Transverse colon (tissue), 4 donors: ENCODE data around the gene RNF10. TPM values are rescaled to one million over a fixed set of nuclear protein-coding genes. Genes with fewer than 3 reads are reported as not detected.

ENCODE experiments used
- DNase-seq: peaks from one replicate; pipeline ENCODE4 v3.0.0-alpha.2; 2019
- H3K27ac ChIP-seq, 4 donors: fragments of 200-600 bp; sonication (generic); 2 replicates each; pipeline ENCODE4 v1.5.1; 2016 to 2018; ENCODE audit warnings: inconsistent platforms in 4 of 4
- H3K27me3 ChIP-seq: fragments of 200-600 bp; sonication (generic); 2 replicates; pipeline ENCODE4 v1.5.1; 2017; ENCODE audit warnings: inconsistent platforms
- H3K36me3 ChIP-seq, 4 donors: fragments of 200-600 bp; sonication (generic); 2 replicates each; pipeline ENCODE4 v1.5.1; 2017 to 2019; ENCODE audit warnings: inconsistent platforms in 4 of 4
- H3K4me1 ChIP-seq, 4 donors: fragments of 200-600 bp; sonication (generic); 2 replicates each; pipeline ENCODE4 v1.5.1; 2017 to 2020; ENCODE audit warnings: inconsistent platforms in 4 of 4
- H3K4me3 ChIP-seq, 4 donors: fragments of 200-600 bp; sonication (generic); 1 replicate in 1 of 4; 2 replicates in 3 of 4; pipeline versions ENCODE4 v1.5.1 to v1.6.1; 2017 to 2019; ENCODE audit warnings: inconsistent platforms in 4 of 4
- H3K9me3 ChIP-seq, 2 donors: fragments of 200-600 bp; sonication (generic); 2 replicates each; pipeline ENCODE4 v1.5.1; 2017 to 2019; ENCODE audit warnings: inconsistent platforms in 2 of 2
- EP300 ChIP-seq: sonication (generic); formaldehyde crosslinking; IDR thresholded peaks from one replicate; pipeline ENCODE4 v1.6.1; 2017; ENCODE audit warnings: antibody characterized with exemption, low read depth
- POLR2A ChIP-seq: fragments of 450-650 bp; IDR thresholded peaks from one replicate; pipeline ENCODE4 v1.6.1; 2016; ENCODE audit warnings: antibody characterized with exemption, mild to moderate bottlenecking, moderate library complexity
- POLR2AphosphoS5 ChIP-seq, 3 donors: sonication (generic); formaldehyde crosslinking; IDR thresholded peaks; one replicate each; pipeline ENCODE4 v1.6.1; 2016; ENCODE audit warnings: antibody characterized with exemption in 3 of 3
- WGBS, 2 donors: methylation state at CpG; one replicate each; pipeline ENCODE4 v1.1.5; 2018; ENCODE audit warnings: low coverage in 1 of 2; 5-methylcytosine and 5-hydroxymethylcytosine counted together
- in situ Hi-C, 4 donors: fragments of 200-750 bp; cut with MboI; loops; one replicate each; pipeline versions ENCODE4 v1.15.0 to v1.15.1; 2017; ENCODE audit warnings: low sequenced_read_pairs in 3 of 4, low pct_ligation_motif_present in 1 of 4, low pct_unique_long_range_greater_than_20kb in 1 of 4
- intact Hi-C: fragments of 100-400 bp; cut with DNase I; formaldehyde crosslinking; loops from one replicate; pipeline ENCODE4 v1.15.1; 2023; ENCODE audit warnings: low total_unique reads
- total RNA-seq, 4 donors: library from RNA; depleted of rRNA; stranded (reverse); fragments of >200 nt; gene quantifications; one replicate each; pipeline ENCODE4 v1.1.0, GENCODE V29; 2016
- TF ChIP-seq, protein P1 (sequence below), 5 experiments: fragments of 200-600 bp in 3 of 5; fragments of 450-650 bp in 2 of 5; sonication (generic) in 3 of 5; IDR thresholded peaks; 1 replicate in 2 of 5; 2 replicates in 3 of 5; pipeline ENCODE4 v1.5.1; 2016 to 2017; ENCODE audit warnings: antibody characterized with exemption in 5 of 5, inconsistent platforms in 3 of 5, mild to moderate bottlenecking in 2 of 5, moderate library complexity in 1 of 5

Gene RNF10
- total RNA-seq, 4 donors from 2014 or later, result 204 to 317 (median 213) TPM

DNA sequence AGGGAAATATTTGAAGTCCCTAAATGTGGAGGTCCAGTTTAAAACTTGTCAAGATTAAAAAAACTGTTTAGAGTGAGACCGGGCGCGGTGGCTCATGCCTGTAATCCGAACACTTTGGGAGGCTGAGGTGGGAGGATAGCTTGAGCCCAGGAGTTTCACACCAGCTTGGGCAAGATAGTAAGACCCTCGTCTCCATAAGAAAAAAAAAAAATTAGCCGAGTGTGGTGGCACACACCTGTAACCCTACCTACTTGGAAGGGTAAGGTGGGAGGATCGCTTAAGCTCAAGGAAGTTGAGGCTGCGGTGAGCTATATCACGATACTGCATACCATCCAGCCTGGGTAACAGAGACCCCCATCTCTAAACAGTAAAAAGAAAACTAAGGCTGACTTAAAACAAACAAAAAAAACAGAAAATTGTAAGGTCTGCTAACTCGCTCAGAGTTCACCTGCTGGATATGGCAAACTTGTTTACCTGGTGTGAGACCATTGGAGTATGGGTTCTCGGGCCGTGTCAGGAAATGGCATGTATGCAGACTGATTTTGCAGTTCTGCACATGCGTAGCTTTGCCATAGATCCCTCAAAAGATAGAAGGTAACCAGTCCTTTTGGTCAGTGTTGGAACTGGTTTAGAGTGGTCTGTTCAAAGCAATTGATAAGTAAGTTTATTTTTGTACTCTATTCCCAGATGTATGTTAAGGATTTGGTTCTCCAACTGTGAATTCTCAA, 2.1 kb downstream of the RNF10 start:
- Histone ChIP-seq H3K27me3 (no peaks in the 10 kb centered on the region), H3K9me3 (no peaks in the 10 kb centered on the region), H3K36me3 (no peaks in the 10 kb centered on the region), H3K27ac (peak overlapping the region; percentile 95 to 99 (median 97)), H3K4me3 (peak overlapping the region; percentile 5 to 97 (median 94)), H3K4me1 (peaks cover 27 to 58% (median 53%) of the 10 kb centered on the region in 4 donors)
- in situ Hi-C loops (no loop called here), intact Hi-C loops (no loop called here)
- TF ChIP-seq POLR2A, result no peak
- TF ChIP-seq POLR2AphosphoS5 (IDR thresholded peaks at IDR 0.05), result peak in 1 of 3 donors; percentile 4
- TF ChIP-seq, protein P1, sequence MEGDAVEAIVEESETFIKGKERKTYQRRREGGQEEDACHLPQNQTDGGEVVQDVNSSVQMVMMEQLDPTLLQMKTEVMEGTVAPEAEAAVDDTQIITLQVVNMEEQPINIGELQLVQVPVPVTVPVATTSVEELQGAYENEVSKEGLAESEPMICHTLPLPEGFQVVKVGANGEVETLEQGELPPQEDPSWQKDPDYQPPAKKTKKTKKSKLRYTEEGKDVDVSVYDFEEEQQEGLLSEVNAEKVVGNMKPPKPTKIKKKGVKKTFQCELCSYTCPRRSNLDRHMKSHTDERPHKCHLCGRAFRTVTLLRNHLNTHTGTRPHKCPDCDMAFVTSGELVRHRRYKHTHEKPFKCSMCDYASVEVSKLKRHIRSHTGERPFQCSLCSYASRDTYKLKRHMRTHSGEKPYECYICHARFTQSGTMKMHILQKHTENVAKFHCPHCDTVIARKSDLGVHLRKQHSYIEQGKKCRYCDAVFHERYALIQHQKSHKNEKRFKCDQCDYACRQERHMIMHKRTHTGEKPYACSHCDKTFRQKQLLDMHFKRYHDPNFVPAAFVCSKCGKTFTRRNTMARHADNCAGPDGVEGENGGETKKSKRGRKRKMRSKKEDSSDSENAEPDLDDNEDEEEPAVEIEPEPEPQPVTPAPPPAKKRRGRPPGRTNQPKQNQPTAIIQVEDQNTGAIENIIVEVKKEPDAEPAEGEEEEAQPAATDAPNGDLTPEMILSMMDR (IDR thresholded peaks at IDR 0.05), result no peak
- no peak for TF ChIP-seq EP300
- WGBS, 2 donors, result 25 to 44% methylated on average over 9 to 13 of the region's 13 CpGs
- DNase-seq, result peak; percentile 37

DNA sequence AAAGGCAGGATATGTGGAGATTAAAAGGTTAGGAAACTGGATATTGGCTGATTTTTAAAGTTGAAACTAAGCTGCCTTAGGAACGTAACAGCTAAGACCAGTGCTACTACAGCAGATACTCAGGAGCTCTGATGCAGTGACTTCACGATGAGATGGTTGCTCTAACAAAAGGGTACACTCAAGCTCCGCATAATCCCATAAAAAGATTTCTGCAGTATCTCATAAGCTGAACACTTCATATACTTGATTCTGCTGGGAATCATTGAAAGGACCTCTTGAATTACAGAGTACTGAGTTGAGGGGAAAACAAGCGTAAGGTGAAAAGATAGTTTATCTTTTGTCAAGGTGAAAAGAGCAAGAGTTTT, 3.7 kb downstream of the RNF10 start:
- Histone ChIP-seq H3K36me3 (peaks cover 0 to 4% (median 0%) of the 10 kb centered on the region in 4 donors), H3K27ac (peak overlapping the region; percentile 95 to 99 (median 97)), H3K4me1 (peaks cover 27 to 73% (median 62%) of the 10 kb centered on the region in 4 donors), H3K4me3 (peak overlapping the region in 2 of 4 donors; percentile 94), H3K9me3 (no peaks in the 10 kb centered on the region), H3K27me3 (no peaks in the 10 kb centered on the region)
- in situ Hi-C loops, result no loop called here
- intact Hi-C loops, result no loop called here
- no peak for DNase-seq
- 43 to 45% methylated on average over 4 of the region's 4 CpGs for WGBS, 2 donors
- TF ChIP-seq, protein P1 (IDR thresholded peaks at IDR 0.05), result no peak
- TF ChIP-seq POLR2A, result no peak
- TF ChIP-seq EP300, result no peak
- no peak for TF ChIP-seq POLR2AphosphoS5 (IDR thresholded peaks at IDR 0.05)

DNA sequence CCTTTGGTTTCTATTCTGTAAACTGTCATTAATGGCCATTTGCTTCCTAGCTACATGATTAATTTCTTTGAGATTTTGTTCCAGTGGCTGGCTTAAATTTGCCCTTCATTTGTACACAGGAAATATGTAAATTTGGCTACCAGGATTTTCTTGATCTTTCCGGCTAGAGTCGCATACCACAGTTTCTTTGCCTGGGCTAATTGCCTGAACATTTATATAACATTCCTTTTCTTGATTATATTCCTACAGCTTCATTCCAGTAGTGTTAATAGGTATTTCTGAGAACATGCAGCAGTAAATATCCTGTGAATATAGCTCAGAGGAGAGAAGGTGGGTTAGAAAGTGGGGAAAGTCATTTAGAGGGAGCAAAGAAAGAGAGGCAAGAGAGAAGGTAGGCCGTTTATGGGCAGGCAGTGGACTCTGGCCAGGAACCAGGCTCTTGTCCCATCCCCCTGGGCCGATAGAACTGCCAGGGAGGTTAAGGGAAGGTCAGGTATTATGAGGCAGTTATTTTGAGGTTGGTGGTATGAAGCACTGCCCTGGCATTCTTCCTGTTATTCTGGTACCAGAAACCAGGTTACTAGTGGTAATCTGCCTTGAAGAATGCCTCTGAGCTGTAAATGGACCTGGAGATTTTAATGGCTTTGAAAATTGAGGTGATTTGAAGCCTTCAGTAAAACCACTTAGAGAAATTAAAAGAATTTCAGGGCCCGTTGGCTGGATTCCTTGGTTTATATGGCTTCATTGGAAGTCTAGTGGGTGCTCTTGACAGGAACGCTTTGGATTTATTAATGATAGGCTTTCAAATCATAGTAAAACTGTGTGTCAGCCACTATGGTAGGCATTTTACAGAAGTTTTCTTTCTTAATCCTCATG, 4.4 kb downstream of the RNF10 start:
- Histone ChIP-seq H3K4me1 (peaks cover 27 to 79% (median 67%) of the 10 kb centered on the region in 4 donors), H3K9me3 (no peaks in the 10 kb centered on the region), H3K4me3 (peak overlapping the region in 1 of 4 donors; percentile 94), H3K36me3 (peaks cover 0 to 4% (median 1%) of the 10 kb centered on the region in 4 donors), H3K27ac (peak overlapping the region; percentile 95 to 99 (median 97)), H3K27me3 (no peaks in the 10 kb centered on the region)
- TF ChIP-seq, protein P1 (IDR thresholded peaks at IDR 0.05), result no peak
- TF ChIP-seq EP300 (peak; percentile 20), POLR2A (no peak), POLR2AphosphoS5 (IDR thresholded peaks at IDR 0.05) (peak; percentile 22 to 60 (median 58))
- WGBS, 2 donors, result 9 to 15% methylated on average over 5 to 6 of the region's 6 CpGs
- in situ Hi-C loops (no loop called here), intact Hi-C loops (no loop called here)
- peak; percentile 74 for DNase-seq

GRCh38 chr12:120539303-120539702, 5.1 kb downstream of the RNF10 start:
- peak overlapping the region; percentile 95 to 99 (median 97) for H3K27ac ChIP-seq
- no peak for TF ChIP-seq EP300
- TF ChIP-seq, protein P1 (IDR thresholded peaks at IDR 0.05), result no peak
- no peak for TF ChIP-seq POLR2AphosphoS5 (IDR thresholded peaks at IDR 0.05)
- no peak for TF ChIP-seq POLR2A
- DNase-seq, result no peak
- H3K4me3 ChIP-seq, result no peak overlapping the region
- H3K4me1 ChIP-seq, result peaks cover 27 to 87% (median 70%) of the 10 kb centered on the region in 4 donors
- no peaks in the 10 kb centered on the region for H3K9me3 ChIP-seq
- H3K36me3 ChIP-seq, result peaks cover 0 to 4% (median 1%) of the 10 kb centered on the region in 4 donors
- intact Hi-C loops, result no loop called here
- WGBS, 2 donors, result 63% methylated on average over 1 of the region's 1 CpG; no CpG with 5 or more reads in 1 of the 2 donors
- no peaks in the 10 kb centered on the region for H3K27me3 ChIP-seq
- in situ Hi-C loops, result no loop called here
